Muscle of leg (tissue), 9 donors: ENCODE measurements around the gene MEPCE. TPM values are rescaled to one million over a fixed set of nuclear protein-coding genes. Genes with fewer than 3 reads are reported as not detected.

ENCODE experiments used
- polyA plus RNA-seq, 8 donors: library from polyadenylated mRNA; unstranded; fragments of 120-200 nt; gene quantifications; one replicate each; pipeline versions ENCODE4 v1.2.1 to v1.2.3, GENCODE V29; 2013; ENCODE audit warnings: inconsistent platforms in 1 of 8, low replicate concordance in 1 of 8; ENCODE audit not compliant: insufficient read length in 8 of 8, insufficient read depth in 1 of 8
- total RNA-seq: library from RNA; stranded (reverse); fragments of 120-200 nt; gene quantifications from one replicate; pipeline ENCODE4 v1.2.4, GENCODE V29; 2013

Gene MEPCE
- total and polyA plus RNA-seq, 9 donors, result 23.5 to 44.4 (median 37.0) TPM

Other genes with a start within 250 kb of the MEPCE start
- 0.13 TPM for gene PVRIG, start 209.9 kb upstream of the MEPCE start, total RNA-seq
- gene PVRIG, start 209.9 kb upstream of the MEPCE start, polyA plus RNA-seq, result 1 to 10 TPM; 1.5 to 7.6 (median 3.6) TPM
- gene SPDYE3, start 122.1 kb upstream of the MEPCE start, total RNA-seq, result not detected
- 1 to 10 TPM; 4.0 to 6.2 (median 5.3) TPM for gene SPDYE3, start 122.1 kb upstream of the MEPCE start, polyA plus RNA-seq
- gene PILRB, start 71.7 kb upstream of the MEPCE start, total RNA-seq, result 13.9 TPM
- 10 to 100 TPM; 11.4 to 39.8 (median 18.0) TPM for gene PILRB, start 71.7 kb upstream of the MEPCE start, polyA plus RNA-seq
- 1.3 TPM for gene PILRA, start 56.3 kb upstream of the MEPCE start, total RNA-seq
- 1 to 10 TPM; 1.7 to 6.1 (median 2.3) TPM for gene PILRA, start 56.3 kb upstream of the MEPCE start, polyA plus RNA-seq
- 5.2 TPM for gene ZCWPW1, start 1.1 kb upstream of the MEPCE start, total RNA-seq
- gene ZCWPW1, start 1.1 kb upstream of the MEPCE start, polyA plus RNA-seq, result 1 to 10 TPM; 4.4 to 8.9 (median 5.4) TPM
- gene PPP1R35, start 6.7 kb downstream of the MEPCE start, total RNA-seq, result 21.7 TPM
- gene PPP1R35, start 6.7 kb downstream of the MEPCE start, polyA plus RNA-seq, result 10 to 100 TPM; 10.9 to 25.2 (median 15.2) TPM
- gene SPACDR, start 34.4 kb downstream of the MEPCE start, total RNA-seq, result 1.2 TPM
- gene SPACDR, start 34.4 kb downstream of the MEPCE start, polyA plus RNA-seq, result 1 to 10 TPM in 7 of 8 donors, under 1 TPM in 1; 0.98 to 3.4 (median 1.6) TPM
- 28.9 TPM for gene TSC22D4, start 49.4 kb downstream of the MEPCE start, total RNA-seq
- 10 to 100 TPM; 36.7 to 59.3 (median 47.9) TPM for gene TSC22D4, start 49.4 kb downstream of the MEPCE start, polyA plus RNA-seq
- gene NYAP1, start 54.1 kb downstream of the MEPCE start, total RNA-seq, result 1.6 TPM
- gene NYAP1, start 54.1 kb downstream of the MEPCE start, polyA plus RNA-seq, result 1 to 10 TPM; 1.5 to 2.9 (median 2.5) TPM
- gene AGFG2, start 109.4 kb downstream of the MEPCE start, total RNA-seq, result 6.1 TPM
- 10 to 100 TPM in 6 of 8 donors, 1 to 10 TPM in 2; 8.9 to 13.7 (median 12.2) TPM for gene AGFG2, start 109.4 kb downstream of the MEPCE start, polyA plus RNA-seq
- 0.98 TPM for gene SAP25, start 144.1 kb downstream of the MEPCE start, total RNA-seq
- 1 to 10 TPM; 1.5 to 8.3 (median 3.8) TPM for gene SAP25, start 144.1 kb downstream of the MEPCE start, polyA plus RNA-seq
- gene LRCH4, start 156.3 kb downstream of the MEPCE start, total RNA-seq, result 8.9 TPM
- gene LRCH4, start 156.3 kb downstream of the MEPCE start, polyA plus RNA-seq, result 10 to 100 TPM; 19.9 to 35.5 (median 27.9) TPM
- 0.80 TPM for gene FBXO24, start 156.5 kb downstream of the MEPCE start, total RNA-seq
- gene FBXO24, start 156.5 kb downstream of the MEPCE start, polyA plus RNA-seq, result 1 to 10 TPM; 1.1 to 2.2 (median 1.5) TPM
- 194 TPM for gene PCOLCE, start 172.5 kb downstream of the MEPCE start, total RNA-seq
- gene PCOLCE, start 172.5 kb downstream of the MEPCE start, polyA plus RNA-seq, result 100 to 1,000 TPM; 201 to 336 (median 279) TPM
- 7.1 TPM for gene MOSPD3, start 182.7 kb downstream of the MEPCE start, total RNA-seq
- 10 to 100 TPM; 16.0 to 23.5 (median 17.8) TPM for gene MOSPD3, start 182.7 kb downstream of the MEPCE start, polyA plus RNA-seq
- 0.22 TPM for gene TFR2, start 211.7 kb downstream of the MEPCE start, total RNA-seq
- 1 to 10 TPM in 3 of 8 donors, under 1 TPM in 5; 0.64 to 2.2 (median 0.86) TPM for gene TFR2, start 211.7 kb downstream of the MEPCE start, polyA plus RNA-seq
- not detected for gene ACTL6B, start 226.6 kb downstream of the MEPCE start, total RNA-seq
- gene ACTL6B, start 226.6 kb downstream of the MEPCE start, polyA plus RNA-seq, result under 1 TPM in 2 of 8 donors, not detected in 6; 0.19 to 0.40 TPM
- gene GNB2, start 243.9 kb downstream of the MEPCE start, total RNA-seq, result 49.5 TPM
- 100 to 1,000 TPM; 146 to 202 (median 154) TPM for gene GNB2, start 243.9 kb downstream of the MEPCE start, polyA plus RNA-seq